NCI-H1417 treated with DMSO at 0.1 percent for 48 hours (cell line): ENCODE measurements around the gene VPS35L.
"Not testable (repeated sequence)": the region's sequence is repeated elsewhere in the genome, so short reads cannot be mapped to it uniquely, and the experiment has no call there.

ENCODE experiments used
- DNase-seq: peaks from one replicate; lab custom pipeline; 2025; lab: John Stamatoyannopoulos, UW

Gene VPS35L

DNA sequence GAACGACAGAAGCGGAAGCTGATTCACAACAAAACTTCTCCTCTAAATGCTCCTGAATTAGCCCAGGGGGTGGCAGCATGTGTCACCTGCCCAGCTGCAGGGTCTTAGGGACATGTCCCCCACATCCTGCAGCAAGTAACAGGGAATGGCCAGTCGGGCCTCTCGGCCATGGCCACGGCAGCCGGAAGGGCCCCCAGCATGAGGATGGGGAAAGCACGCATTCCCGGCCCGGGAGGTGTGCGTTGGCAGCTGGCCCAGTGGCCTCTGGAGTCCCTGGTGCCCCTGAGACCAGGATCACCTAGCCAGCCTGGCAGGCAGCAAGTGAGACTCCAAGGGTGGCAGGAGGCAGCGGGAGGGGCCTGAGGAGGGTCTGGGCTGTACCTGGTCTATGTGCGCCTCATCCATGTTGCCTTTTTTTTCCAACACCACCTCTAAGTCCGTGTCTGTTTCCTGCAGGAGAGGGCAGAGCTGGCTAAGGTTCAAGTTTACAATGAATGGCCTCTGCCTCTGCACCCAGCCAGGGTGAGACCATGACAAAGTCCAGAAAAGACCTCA is 155.6 kb downstream of the VPS35L start:
- no peak for DNase-seq

DNA sequence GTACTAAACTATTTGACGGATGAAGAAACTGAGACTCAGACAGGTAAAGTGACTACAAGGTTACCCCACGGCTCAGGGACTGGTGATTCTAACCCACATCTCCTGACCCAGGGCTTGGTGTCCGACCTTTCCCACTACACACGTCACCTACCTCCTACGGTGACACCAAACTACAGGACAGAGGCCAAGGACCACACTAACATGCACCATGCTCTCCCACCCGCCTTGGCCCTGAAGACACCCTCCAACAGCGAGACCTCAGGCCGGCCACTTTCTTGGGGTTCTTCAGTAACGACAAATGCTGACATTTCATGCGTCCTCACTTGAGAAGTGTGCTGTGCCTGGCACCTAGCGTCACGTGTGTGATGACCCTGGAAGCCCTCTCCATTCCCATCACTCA is 156.1 kb downstream of the VPS35L start:
- no peak for DNase-seq

- no peak for DNase-seq
Measured at GRCh38 chr16:19712418-19713058, 157.0 kb downstream of the VPS35L start.

DNA sequence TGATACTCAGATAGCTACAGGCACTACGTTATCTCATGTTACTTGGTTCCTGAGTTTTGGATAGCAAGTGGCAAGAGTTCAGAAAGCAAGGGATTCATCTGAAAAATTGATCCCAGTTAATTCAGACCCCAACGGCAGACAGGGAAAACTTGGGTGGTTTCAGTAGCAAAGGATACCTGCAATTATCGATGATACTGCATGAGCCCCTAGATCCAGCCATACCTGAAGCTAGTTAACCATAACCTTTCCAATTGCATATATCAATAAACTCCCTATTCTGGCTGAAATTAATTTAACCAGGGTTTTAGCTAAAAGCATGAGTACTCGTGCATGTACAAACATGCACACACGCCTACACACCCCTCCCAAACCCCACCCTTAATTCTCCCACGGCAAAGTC is 158.2 kb downstream of the VPS35L start:
- DNase-seq: no peak

- DNase-seq: no peak
Measured at GRCh38 chr16:19715566-19715965, 160.1 kb downstream of the VPS35L start.

- DNase-seq: no peak
Measured at GRCh38 chr16:19716183-19716582, 160.7 kb downstream of the VPS35L start.

GRCh38 chr16:19716728-19717127 is 161.2 kb downstream of the VPS35L start:
- not testable (repeated sequence) for DNase-seq

DNA sequence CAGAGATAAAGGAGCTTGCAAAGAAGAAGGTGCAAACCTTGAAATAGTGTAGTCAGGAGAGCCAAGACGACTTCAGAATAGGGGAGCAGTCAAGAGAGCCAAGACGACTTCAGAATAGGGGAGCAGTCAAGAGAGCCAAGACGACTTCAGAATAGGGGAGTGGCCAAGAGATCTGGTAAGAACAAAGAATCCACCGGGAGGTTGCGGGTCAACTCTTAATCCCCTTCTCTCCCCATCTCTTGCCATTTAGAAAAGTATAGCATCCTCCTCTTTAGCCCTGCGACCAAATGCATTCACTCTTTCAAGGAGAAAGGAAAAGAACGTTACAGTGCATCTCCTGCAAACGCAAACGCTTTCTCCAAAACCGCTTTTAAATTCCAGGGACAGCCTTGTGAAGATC is 161.8 kb downstream of the VPS35L start:
- DNase-seq: no peak

- peak; percentile 21 for DNase-seq
Measured at GRCh38 chr16:19717741-19718623, 162.5 kb downstream of the VPS35L start, which contains the start of the genes IQCK and KNOP1. Gene IQCK (plus strand): TSS chr16:19718271. CDS start chr16:19718307, 36 bp downstream. Gene KNOP1 (minus strand): TSS chr16:19718227. CDS start chr16:19715035, 3,192 bp downstream.

- no peak for DNase-seq
Measured at GRCh38 chr16:19718624-19718965, 163.1 kb downstream of the VPS35L start.

DNA sequence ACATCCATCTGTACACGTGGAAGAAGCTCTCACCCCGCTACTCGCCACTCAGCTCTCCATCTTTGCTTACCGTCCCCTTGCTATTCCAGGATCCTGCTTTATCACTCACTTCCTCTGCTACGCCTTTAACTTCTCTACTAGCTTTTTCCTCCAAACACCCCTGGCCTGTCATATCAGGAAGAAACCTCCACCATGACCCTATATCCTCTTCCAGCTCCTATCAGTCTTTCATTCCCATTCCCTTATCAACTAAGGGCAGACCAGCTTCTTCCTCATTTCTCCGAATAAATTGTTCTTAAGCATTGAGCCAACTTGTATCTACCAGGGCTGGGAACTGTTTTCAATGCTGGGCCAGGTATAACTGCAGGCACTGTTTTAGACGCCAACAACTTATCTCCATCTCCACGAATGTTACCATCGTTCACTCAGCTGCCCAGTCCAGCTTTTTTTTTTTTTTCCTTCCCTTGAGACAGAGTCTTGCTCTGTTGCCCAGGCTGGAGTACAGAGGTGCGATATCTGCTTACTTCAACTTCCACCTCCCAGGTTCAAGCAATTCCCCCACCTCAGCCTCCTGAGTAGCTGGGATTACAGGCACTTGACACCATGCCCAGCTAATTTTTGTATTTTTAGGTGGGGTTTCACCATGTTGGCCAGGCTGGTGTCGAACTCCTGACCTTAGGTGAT is 166.9 kb downstream of the VPS35L start:
- no peak for DNase-seq

- DNase-seq: no peak
Measured at GRCh38 chr16:19722981-19723380, 167.5 kb downstream of the VPS35L start.

DNA sequence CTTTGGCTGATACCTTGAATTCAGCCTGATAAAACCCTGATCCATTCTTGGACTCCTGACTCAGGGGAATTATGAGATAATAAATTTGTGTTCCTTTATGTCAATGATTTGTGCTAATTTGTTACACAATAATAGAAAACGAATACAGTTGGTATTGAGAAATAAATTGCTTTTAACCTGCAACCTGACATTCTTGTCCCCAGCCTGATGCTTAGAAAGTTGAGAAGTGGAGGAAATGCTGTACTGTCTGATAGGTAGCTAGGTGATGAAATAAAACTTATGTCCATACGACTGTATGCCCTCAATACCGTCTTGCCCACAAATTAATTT is 173.1 kb downstream of the VPS35L start:
- DNase-seq: no peak

DNA sequence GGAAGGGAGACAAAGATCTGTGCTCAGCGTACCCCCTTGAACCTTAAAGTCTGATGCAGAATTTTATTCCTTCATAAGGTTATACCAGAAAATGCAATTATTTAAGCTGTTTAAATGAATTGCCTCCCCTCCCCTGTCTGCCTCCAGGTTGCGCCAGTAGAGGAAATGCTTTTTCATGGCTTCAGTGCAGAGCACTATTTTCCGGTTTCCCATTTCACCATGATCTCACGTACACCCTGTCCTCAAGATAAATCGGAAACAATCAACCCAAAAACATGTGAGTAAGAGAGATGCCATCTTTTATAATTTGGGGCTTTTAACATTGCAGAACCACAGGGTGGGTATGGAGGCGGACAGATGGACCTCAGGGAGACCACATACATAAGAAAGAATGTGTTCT is 178.0 kb downstream of the VPS35L start:
- no peak for DNase-seq

- DNase-seq: no peak
Measured at GRCh38 chr16:19735074-19735867, 179.8 kb downstream of the VPS35L start.

- DNase-seq: no peak
Measured at GRCh38 chr16:19737306-19738038, 182.0 kb downstream of the VPS35L start.

GRCh38 chr16:19741354-19741753 is 185.9 kb downstream of the VPS35L start:
- DNase-seq: no peak

- DNase-seq: no peak
Measured at GRCh38 chr16:19743816-19744159, 188.3 kb downstream of the VPS35L start.

GRCh38 chr16:19744670-19745069 is 189.2 kb downstream of the VPS35L start:
- DNase-seq: no peak

DNA sequence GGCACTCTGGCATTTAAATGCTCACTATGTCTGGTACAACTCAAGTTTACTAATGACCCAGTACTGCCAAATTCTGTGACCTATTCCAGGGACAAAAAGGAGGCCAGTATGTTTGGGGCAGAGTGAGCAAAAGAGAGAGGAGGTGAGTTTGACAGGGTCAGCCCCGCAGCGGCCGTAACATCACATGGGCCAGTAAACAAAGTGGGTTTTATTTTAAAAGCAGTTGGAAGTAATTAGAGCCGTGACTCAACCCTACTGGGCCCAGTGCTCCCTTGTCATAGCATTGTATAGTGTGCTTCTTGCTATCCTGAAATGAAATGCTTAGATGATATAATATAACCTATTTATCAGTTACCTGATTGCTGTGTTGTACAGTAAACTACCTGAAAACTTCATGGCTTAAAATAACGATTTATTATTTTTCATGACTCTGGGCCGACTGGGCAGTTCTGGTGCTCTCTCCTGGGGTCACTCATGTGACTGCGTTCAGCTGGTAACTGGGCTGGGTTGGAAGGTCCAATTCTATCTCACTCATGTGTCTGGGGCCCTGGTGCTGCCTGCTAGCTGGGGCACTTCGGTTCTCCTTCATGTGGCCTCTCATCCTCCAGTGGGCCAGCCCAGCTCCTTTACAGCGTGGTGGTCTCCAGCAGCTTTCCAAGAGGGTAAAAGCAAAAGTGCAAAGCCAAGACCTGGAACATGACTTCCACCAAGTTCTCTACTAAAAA is 189.9 kb downstream of the VPS35L start:
- DNase-seq: no peak

- no peak for DNase-seq
Measured at GRCh38 chr16:19746561-19746960, 191.1 kb downstream of the VPS35L start.
